Measurements from ENCODE around the gene CST9.

Gene CST9

GRCh38 chr20:23554401-23554800, 51.3 kb downstream of the CST9 start:
- DNase-seq (ENCODE audit: low read depth in 1 of 2, low spot score in 1 of 2), result no peak

Measured in activated CD4-positive, alpha-beta T cell treated with anti-CD3 and anti-CD28 coated beads, Interleukin-2, amount 50 U/mL, for 24 hours (primary cell).